Activated CD8-positive, alpha-beta memory T cell treated with anti-CD3 and anti-CD28 coated beads for 24 hours (primary cell): Measurements from ENCODE around the gene NKD1.

Source experiments
- DNase-seq: peaks from one replicate; pipeline ENCODE4 v3.0.0-alpha.2; 2020

NKD1 gene, protein sequence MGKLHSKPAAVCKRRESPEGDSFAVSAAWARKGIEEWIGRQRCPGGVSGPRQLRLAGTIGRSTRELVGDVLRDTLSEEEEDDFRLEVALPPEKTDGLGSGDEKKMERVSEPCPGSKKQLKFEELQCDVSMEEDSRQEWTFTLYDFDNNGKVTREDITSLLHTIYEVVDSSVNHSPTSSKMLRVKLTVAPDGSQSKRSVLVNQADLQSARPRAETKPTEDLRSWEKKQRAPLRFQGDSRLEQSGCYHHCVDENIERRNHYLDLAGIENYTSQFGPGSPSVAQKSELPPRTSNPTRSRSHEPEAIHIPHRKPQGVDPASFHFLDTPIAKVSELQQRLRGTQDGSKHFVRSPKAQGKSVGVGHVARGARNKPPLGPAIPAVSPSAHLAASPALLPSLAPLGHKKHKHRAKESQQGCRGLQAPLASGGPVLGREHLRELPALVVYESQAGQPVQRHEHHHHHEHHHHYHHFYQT

DNA sequence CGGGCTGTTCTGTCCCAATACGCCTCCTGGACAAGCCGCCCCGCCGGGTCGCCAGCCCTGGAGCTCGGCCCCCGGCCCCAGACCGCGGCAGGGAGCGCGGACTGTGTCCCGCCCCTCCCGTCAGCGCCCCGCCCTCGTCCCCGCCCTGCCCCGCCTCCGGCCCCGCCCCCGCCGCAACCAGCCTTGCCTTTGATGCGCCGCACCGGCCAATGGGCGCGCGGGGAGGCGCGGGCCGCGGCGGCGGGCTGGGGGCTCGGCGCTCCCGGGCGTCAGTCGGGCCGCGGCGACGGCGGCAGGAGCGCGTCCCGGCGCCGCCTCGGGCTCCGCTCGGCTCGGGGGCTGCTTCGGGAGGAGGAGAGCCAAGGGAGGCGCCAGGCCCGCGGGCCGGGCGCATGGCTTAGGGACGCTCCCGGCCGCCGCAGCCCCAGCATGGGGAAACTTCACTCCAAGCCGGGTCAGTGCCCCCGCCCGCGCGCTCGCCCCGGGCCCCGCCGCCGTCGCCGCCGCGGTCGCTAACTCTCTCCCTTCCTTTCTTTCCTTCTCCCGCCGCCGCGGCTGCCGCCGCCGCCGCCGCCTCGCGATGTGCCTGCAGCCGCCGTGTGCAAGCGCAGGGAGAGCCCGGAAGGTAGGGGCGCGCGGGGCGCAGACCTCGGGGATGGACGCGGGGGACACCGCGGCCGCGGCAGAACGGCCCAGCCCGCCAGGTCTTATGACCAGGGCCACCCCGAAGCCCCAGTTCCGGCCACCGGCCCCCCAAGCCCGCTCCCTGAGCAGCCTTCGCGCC is at the start of gene NKD1:
Gene NKD1 (plus strand): TSS at position 272 of the 784 bp plus-strand sequence. CDS start 158 bp downstream, at position 430.
- peak; percentile 89 for DNase-seq

DNA sequence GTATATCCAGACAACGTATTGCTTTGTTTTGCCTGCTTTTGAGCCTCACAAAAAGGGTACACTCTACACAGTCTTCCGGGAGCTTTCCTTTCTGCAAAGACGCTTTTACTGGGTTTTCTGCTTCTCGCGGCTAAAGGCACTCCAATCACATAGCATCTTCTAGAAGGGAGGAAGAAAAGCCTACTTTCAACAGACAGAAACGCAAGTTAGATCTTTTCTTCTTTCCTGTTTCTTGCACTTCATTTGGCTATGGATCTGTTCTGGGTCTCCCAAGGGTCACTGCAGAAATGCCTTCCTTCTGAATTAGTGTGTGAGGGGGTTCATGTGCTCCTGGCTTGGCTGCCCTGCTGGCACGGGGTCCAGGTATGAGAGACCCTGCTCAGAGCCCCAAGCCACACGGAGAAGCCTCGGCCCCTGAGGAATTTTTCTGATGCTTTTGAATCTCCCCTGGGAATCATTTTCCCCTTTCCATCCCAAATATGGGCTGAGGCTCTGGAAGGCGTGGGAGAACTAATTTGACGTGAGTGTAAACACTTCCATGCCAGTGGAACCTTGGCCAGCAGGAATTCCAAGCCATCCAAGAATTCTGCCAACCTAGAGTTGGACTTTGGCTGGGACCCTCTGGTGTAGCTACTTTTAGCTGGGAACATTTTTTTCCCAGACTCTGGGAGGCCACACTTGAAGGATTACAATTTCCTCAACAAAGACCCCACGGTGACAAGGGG is 49.6 kb upstream of the NKD1 start:
- DNase-seq = no peak

DNA sequence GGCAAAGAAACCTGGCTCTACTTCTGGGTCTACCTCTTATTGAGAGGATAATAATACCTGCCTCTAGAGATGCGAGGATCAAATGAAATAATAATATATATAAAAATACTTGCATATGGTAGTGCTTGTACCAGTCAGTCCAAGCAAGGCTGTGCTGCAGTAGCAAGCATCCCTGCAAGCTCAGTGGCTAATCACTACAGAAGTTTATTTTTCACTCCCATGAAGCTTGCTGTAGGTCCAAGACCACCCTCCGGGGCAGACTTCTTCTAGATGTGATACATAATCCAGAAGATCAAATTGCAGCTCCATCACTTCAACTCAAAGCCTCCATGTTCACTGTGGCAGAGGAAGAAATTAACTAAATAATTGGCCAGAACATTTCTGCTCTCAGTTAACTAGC is 48.9 kb upstream of the NKD1 start:
- DNase-seq = no peak

DNA sequence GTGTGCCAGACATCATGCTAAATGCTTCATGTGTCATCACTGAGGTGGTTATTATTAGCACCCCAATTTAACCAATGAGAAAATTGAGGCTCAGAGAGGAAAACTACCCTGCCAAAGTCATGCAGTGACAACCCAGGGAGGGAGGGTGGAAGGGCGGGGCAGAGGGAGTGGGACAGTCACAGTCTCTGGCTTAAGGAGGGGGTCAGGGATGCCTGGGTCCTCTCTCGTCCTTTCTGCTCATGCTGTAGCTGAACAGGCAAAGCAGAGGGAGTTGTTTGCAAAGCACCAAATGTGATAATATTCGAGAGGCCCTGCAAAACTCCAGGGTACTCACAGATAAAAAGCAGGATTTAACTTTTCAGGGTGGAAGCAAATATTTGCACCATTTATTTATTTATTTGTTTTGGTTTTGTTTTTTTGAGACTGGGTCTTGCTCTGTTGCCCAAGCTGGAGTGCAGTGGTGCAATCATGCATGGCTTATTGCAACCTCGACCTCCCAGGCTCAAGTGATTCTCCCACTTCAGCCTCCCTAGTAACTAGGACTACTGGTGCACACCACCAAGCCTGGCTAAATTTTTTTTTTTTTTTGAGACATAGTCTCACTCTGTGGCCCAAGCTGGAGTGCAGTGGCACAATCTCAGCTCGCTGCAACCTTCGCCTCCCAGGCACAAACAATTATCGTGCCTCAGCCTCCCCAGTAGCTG is 47.9 kb upstream of the NKD1 start:
- no peak for DNase-seq

DNA sequence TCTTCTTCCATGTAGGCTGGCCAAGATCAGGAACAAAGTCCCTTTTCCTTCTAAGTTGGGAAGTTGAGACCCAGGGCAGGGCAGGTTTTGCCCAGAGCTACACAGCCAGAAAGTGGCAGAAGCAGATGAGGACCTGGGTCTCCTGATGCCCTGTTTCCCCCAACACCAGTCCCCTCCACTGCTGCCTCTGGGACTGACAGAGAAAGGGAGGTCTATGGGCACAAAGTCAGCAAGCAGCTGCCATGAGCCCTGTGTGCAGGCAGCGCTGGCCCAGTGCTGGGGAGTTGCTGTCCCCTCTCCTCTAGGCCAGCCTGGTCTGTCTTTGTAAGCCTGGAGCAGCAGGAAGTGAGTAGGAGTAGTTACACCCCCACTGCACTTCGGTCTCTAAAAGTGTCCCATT is 46.9 kb upstream of the NKD1 start:
- peak; percentile 26 for DNase-seq

DNA sequence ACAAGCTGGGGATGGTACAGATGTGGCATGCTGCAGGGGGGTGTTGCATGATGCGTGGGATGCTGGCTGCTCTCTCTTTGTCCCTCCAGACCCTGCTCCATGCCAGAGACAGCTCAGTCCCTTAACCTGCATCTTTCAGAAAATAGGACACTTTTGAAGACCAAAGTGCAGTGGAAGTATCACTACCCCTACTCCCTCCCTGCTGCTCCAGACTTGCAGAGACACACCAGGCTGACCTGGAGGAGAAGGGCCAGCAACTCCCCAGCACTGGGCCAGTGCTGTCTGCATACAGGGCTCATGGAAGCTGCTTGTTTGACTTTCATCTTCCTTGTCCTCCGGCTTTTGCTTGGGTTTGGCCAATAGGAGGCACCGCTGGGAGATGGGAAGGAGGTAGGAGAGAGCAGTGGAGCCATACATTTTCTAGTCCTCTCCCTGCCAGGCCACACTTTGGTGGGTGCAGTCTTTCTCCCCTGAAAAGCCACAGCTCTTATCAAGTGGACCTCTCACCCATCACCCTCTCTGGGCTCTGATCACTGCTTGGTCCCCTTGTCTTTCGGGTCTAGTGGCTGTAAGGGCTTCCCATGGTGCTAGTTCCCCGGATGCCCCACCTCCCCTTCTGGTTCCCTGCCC is 46.1 kb upstream of the NKD1 start:
- DNase-seq = peak; percentile 42

DNA sequence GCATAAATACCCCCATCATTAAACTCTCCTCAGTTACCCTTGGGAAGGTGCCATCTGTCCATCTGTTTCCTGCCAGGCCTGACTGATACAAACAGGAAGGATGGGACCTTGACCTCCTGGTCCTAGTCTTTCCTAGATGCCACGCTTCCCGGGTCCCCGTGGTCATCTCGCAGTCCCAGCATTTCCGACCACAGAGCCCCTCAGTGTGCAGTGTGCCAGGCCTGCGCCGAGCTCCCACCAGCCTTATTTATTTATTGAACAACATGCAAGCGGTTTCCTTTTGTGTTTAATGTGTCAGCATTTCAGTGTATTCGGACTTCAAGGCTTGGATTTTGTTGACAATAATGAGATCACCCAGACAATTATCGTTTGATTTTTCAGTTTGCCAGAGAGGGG is 45.6 kb upstream of the NKD1 start:
- peak; percentile 9 for DNase-seq

DNA sequence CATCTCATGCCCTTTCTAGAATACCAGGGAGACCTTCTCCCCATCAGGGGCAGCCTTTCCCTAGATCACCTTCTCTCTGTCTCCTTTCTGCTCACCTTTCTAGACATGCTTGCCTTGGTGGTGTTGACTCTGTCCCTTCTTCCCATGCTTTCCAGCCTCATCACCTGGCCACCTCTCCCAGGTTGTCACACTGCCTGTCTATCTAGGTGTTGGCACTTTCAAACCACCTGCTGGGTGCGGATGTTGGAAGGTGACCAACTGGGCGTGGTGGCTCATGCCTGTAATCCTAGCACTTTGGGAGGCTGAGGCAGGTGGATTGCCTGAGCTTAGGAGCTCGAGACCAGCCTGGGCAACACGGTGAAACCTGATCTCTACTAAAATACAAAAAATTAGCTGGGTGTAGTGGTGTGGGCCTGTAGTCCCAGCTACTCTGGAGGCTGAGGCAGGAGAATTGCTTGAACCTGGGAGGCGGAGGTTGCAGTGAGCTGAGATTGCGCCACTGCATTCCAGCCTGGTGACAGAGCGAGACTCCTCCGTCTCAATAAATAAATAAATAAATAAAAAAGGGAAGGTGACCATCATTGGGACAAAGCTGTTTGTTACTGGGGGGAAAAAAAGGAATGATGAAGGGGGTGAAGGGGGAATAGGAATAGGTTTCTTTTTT is 44.2 kb upstream of the NKD1 start:
- peak; percentile 37 for DNase-seq

DNA sequence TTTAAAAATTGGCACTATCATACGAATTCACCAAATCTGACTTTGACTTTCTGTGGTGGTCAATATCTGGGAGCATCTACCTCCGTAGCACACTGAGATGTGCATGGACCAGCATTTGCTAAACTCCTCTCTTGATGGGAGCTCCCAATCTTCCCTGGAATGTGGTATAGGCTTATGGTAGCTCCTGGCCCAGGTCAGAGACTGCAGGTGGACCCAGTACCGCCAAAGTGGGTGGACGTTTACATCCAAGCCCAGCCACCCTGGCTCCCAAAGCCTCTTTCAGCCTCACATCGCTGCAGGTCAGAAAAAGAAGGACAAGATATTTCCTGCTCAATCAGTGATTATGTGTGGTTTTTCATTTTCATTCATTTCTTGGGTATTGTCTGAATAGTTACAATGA is 43.1 kb upstream of the NKD1 start:
- DNase-seq = peak; percentile 40

DNA sequence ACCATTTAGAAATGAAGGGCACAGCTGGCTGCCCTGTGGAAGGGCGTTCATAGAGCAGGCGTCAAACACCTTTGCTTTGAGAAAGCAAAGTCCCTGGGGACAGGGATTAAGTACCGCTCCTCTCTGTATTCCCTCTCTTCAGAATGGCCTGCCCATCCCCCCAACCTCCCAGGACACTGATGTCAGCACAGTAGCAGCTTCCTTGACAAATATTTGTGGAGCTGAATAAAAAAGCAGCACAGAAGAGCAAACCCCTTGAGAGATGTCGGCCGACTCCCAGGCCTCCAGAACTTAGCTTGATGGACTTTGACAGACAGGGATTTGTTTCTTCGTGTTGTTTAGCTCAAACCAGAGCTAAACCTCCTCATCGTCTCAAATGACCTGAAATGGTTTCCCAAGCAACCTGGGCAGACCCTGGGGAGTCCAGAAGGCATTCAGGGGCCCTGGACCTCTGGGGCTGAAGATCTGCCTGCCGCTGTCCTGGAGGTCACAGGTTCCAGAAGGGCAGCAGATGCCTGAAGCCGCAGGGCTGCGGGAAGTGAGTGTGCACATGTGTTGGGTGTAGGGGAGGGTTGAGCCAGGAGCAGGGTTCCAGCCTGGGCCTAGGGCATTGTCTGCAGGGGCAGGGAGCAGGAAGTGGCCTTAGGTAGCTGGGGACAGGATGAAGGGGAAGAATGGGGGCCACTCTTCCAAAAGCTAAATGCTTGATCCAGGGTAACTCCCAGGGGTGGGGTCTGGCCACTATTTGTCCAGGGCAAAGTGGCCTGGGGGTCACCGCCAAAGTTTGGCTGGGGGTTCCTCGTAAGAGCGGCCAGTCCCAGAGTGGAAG is 42.3 kb upstream of the NKD1 start:
- peak; percentile 30 for DNase-seq

DNA sequence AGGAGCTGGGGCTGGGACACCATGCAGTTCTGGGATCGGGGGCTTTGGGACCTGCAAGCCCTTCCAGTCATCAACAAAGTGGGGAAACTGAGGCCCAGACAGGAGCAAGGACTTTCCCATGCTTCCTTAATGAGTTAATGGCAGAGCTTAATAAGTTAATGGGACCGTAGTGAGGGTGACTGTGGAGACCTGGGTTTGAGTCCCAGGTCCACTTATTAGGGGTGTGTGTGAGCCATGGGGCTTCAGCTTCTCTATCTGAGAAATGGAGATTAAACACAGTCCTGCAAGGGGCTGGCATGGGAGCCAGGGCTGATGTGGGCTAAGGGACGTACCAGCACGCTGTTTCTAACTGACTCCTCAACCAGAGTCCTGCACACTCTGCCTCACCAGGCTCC is 41.7 kb upstream of the NKD1 start:
- DNase-seq = no peak

DNA sequence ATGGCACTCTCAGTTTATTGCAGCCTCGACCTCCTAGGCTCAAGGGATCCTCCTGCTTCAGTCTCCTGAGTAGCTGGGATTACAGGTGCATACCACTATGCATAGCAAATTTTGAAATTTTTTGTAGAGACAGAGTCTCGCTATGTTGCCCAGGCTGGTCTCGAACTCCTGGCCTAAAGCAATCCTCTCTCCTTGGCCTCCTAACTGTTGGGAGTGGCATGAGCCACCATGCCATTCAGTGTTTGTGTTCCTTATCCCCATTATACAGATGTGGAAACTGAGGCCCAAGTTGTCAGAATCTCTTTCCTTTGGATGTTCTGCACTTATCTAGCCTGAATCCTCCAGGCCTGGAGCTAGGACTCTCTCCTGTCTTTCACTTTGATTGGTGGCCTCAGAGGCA is 40.8 kb upstream of the NKD1 start:
- DNase-seq = no peak

DNA sequence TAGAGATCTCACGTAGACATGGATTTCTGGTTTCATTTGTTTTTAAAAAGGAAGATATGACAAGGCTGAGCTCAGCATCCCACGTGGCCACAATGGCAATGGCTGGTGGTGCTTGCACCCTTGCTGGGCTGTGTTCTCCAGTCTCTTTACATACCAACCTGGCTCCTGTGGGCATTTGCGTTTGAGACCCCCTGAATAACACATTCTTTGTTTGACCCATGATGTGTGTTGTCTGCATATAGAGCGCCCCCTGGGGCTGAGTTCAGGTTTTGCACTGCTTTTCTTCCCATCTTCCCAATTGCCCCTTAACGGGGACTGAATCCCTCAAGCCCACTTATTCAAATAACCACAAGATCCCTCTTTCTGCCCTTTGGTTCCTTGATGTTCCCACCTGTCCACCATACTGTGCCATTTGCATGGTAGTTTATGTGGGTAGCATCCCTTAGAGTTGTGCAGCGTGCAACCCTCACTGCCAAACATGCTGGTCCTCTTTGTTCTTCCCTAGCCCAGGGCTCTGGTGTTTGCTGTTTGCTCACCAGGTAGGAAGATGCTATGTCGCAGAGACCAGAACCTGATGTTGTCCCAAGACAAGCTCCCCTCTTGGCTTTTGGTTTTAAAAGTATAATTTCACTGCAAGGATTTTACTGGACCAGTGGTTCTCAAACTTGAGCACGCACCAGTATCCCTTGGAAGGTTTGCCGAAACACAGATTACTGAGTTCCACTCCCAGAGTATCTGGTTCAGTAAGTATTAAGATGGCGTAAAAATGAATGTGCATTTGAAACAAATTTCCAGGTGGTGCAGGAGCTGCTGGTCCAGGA is 38.5 kb upstream of the NKD1 start:
- peak; percentile 72 for DNase-seq

DNA sequence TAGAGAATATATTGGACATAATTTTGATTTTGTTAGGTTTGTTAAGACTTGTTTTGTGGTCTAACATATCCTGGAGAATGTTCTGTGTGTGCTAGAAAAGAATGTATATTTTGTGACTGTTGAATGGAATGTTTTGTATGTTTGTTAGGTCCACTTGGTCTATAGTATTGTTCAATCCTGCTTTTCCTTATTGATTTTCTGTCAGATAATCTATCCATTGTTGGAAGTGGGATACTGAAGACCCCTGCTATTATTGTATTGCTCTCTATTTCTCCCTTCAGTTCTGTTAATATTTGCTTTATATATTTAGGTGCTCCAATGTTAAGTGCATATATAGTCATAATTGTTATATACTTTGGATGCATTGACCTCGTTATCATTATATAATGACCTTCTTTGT is 33.0 kb upstream of the NKD1 start:
- DNase-seq = no peak

DNA sequence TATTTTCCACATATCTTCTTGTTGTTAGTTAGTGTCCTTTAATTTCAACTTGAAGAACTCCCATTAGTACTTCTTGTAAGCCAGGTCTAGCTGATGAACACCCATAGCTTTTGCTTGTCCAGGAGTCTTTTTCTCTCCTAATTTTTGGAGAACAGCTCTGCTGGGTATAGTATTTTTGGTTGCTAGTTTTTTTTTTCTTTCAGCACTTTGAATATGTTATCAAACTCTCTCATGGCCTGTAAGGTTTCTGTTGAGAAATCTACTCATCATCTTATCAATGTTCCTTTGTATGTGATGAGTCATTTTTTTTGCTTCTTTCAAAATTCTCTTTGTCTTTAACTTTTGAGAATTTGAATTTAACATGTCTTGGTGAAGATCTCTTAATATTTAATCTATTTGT is 31.8 kb upstream of the NKD1 start:
- no peak for DNase-seq

DNA sequence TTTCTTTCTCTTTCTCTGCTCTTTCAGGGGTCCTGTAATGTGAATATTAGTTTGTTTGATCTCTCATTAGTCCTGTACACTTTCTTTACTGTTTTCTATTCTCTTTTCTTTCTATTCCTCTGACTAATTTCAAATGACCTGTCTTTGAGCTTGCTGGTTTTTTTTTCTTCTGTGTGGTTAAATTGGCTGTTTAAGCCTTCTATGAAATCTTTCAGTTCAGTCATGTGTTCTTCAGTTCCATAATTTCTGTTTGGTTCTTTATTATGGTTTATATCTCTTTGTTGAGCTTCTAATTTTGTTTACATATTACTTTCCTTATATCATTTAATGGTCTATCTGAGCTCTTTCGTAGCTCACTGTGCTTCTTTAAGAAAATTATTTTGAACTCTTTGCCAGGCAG is 31.3 kb upstream of the NKD1 start:
- DNase-seq = no peak

DNA sequence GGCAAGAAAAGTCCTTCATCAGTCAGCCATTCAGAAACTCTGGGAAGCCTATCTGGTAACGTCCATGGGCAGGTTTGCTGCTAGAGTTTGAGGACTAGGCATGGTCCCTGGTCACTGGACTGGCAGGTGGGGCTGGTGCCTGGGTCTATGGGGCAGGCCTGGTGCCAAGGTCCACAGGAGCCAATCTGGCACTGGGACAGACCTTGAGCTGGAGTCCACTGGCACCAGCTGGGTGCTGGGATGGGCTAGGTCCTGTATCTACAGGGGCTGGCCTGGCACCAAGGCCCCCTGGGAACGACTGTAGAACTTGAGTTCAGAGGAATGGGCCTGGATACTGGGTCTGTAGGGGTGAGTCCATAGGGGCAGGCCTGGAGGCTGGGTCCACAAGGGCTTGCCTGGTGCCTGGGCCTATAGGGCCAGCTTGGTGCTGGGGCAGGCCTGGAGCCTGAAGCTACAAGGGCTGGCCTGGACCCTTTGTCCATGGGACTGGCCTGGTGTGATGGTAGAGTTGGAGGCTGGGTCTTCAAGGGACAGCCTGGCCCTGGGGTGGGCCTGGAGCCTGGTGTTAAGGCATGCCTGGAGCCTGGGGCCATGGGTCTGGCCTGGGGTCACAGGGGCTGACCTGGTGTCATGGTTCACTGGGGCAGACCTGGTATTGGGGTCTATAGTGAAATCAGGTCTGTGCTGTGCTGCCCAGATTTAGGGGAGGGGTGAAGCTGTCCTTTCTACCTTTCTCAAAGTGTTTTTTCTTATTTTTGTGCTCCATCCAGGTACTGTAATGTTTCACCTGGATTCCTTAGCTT is 30.5 kb upstream of the NKD1 start:
- DNase-seq = peak; percentile 33

DNA sequence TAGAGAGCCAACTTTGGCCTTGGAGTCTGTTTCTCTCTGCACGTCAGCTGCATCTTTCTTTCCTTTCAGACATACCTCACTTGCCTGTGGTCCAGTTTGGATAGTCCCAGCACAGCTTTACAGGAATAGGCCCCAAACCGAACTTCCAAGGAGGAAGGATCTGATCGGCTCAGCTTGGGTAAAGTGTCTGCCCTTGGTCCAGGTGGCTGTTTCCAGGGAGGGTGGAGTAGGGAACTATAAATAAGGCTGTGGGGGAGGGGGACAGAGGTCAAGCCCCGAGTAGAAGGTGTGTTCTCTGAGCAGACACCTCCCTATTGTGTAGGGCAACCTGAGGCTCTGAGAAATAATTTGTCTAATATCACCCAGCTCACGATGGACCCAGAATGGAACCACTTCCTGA is 29.2 kb upstream of the NKD1 start:
- peak; percentile 19 for DNase-seq

DNA sequence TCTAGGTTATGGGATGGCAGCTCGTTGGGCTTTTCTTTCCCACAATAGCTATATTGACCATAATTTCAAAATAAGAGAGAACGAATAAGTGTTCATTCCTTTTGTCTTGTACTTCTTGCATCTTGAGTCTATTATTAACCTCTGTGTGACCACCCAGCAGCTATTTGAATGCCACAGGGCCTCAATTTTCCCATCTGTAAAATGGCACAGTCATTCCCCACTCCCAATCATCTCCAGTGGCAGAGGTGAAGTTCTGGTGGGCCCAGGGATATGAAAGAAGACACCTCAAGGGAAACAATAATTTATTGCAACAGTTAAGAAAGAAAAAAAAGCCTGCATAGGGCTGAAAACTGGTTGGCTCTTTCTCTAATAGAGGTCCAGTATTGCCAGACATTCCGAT is 28.6 kb upstream of the NKD1 start:
- DNase-seq = no peak
